LNCaP clone FGC (cell line): ENCODE data around the gene POMGNT2.

Experiments
- DNase-seq: peaks from one replicate; pipeline ENCODE4 v3.0.0-alpha.2; 2011; ENCODE audit warnings: low read depth
- H3K4me3 ChIP-seq: 2 replicates; pipeline ENCODE4 v1.5.1; 2011; ENCODE audit warnings: mild to moderate bottlenecking, low read depth, low read length, control low read depth
- CTCF ChIP-seq: IDR thresholded peaks from 2 replicates; pipeline ENCODE4 v1.5.1; 2012; ENCODE audit warnings: mild to moderate bottlenecking; ENCODE audit not compliant: control insufficient read depth, insufficient read depth; ENCODE audit errors: extremely low read depth

POMGNT2 gene

GRCh38 chr3:43062564-43063040 lies 43.3 kb downstream of the POMGNT2 start:
- TF ChIP-seq CTCF: no peak
- DNase-seq: no peak
- no peak overlapping the region for H3K4me3 ChIP-seq

- no peak overlapping the region for H3K4me3 ChIP-seq
- DNase-seq: no peak
- no peak for TF ChIP-seq CTCF
These were observed 43.8 kb downstream of the POMGNT2 start for GRCh38 chr3:43062040-43062563.

- no peak for TF ChIP-seq CTCF
- no peak overlapping the region for H3K4me3 ChIP-seq
- no peak for DNase-seq
These were observed 44.6 kb downstream of the POMGNT2 start for GRCh38 chr3:43061101-43061895.

- no peak overlapping the region for H3K4me3 ChIP-seq
- no peak for DNase-seq
- no peak for TF ChIP-seq CTCF
These were observed 46.4 kb downstream of the POMGNT2 start for GRCh38 chr3:43059456-43059855.

GRCh38 chr3:43055806-43056770 lies 49.8 kb downstream of the POMGNT2 start:
- TF ChIP-seq CTCF: no peak
- no peak for DNase-seq
- H3K4me3 ChIP-seq: no peak overlapping the region

GRCh38 chr3:43055393-43055792 lies 50.5 kb downstream of the POMGNT2 start:
- no peak for DNase-seq
- no peak overlapping the region for H3K4me3 ChIP-seq
- TF ChIP-seq CTCF: no peak
